GM18951 (cell line): ENCODE data around the gene KCND3.

Experiments
- POLR2A ChIP-seq: IDR thresholded peaks from 4 replicates; pipeline ENCODE4 v1.6.1; 2011; ENCODE audit warnings: mild to moderate bottlenecking; ENCODE audit not compliant: insufficient read length, insufficient read depth; ENCODE audit errors: extremely low read depth
- in situ Hi-C: fragments of 300-500 bp; cut with MboI; formaldehyde crosslinking; loops from one replicate; pipeline ENCODE4 v1.12.0; 2022; ENCODE audit warnings: low sequenced_read_pairs, mixed read lengths, inconsistent platforms; ENCODE audit not compliant: unreplicated experiment

The KCND3 gene

GRCh38 chr1:111989531-111990025 is at the start of gene KCND3:
KCND3 (minus strand) TSS chr1:111989668.
- in situ Hi-C loops = no loop called here
- no peak for TF ChIP-seq POLR2A

DNA sequence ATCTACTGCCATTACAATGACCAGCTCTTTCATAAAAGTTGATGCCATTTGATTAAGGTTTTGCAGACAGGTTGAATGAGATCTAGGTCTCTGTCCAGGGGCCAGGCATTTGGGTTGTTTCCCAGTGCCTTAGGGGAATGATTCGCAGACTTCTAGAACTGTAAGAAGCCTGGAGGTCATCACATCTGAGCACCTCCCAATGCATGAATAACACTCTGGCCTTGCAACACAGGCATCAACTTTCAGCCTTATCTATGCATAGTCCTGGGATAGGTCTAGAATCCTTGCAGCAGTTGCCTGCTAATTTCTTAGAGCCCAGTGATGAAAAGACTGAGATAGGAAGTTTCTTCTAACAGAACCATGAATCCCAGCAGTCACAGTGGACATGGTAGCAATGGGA is 44.8 kb upstream of the KCND3 start:
- no peak for TF ChIP-seq POLR2A

DNA sequence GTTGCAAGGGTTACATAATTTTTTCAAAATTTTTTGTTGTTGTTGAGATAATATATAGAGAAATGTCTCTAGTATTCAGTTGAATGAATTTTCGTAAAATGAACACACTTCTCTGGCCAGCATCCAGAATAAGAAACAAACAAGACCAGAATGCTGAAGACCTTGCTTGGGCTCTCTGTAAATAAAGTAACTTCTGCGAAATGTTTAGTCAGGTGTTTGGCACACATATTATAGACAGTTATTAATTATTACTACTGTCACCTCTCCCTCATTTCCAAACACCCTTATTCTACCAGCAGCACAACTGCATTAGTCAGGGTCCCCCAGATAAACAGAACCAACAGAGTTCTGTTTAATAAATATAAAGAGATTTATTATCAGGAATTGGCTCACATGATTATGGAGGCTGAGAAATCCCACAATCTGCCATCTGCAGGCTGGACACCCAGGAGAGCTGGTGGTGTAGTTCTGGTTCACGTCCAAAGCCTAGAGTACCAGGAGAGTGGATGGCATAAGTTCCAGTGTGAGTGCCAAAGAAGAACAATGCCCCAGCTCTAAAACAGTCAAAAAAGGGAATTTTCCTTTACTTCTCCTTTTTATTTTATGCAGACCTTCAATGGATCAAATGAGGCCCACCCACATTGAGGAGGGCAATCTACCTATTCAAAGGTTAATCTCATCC is 44.1 kb upstream of the KCND3 start:
- no peak for TF ChIP-seq POLR2A
- in situ Hi-C loops = no loop called here

More for the DNA sequence above, 44.8 kb upstream of the KCND3 start:
- in situ Hi-C loops = no loop called here

- TF ChIP-seq POLR2A = no peak
- in situ Hi-C loops = no loop called here
These were observed 40.7 kb upstream of the KCND3 start for GRCh38 chr1:112030157-112030556.

GRCh38 chr1:112027696-112028095 is 38.2 kb upstream of the KCND3 start:
- in situ Hi-C loops = no loop called here
- TF ChIP-seq POLR2A = no peak

DNA sequence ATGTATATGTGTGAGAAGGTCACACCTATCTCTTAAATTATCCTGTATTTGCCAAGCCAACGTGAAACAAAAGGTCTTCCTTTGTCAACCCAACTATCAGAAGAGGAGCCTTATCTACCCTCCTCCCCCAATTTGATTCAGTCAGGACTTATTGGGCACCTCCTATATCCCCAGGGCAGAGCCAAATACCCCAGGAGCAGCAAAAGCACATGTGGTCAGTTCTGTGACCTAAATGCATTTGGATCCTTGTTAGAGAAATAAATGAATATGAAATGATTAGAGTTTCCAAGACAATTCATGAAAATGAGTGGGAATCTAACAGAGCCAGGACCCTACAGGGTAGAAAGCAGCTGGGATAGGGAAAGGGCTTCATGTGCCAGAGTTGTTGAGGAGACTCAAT is 37.0 kb upstream of the KCND3 start:
- no peak for TF ChIP-seq POLR2A

DNA sequence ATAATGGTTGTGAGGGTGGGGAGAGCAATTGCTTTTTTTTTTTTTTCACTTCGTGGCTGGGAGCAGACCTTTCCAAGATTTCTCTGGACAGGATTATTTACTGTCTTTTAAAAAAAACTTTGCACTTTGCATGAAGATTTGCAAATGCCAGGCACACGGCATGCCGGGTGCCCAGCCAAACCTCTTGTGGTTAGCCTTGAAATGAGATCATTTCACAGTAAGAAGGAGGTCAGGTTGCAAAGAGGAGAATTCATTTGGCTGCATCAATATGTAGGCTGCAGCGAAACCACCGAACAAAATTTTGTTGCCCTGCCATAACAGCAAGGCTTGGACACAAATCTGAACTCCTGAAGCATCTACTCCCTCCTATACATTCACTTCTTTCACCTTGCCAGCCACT is 36.5 kb upstream of the KCND3 start:
- no peak for TF ChIP-seq POLR2A
- in situ Hi-C loops = no loop called here

More for the DNA sequence above, 37.0 kb upstream of the KCND3 start:
- in situ Hi-C loops = no loop called here

- in situ Hi-C loops = no loop called here
- TF ChIP-seq POLR2A = no peak
These were observed 31.8 kb upstream of the KCND3 start for GRCh38 chr1:112021263-112021662.

DNA sequence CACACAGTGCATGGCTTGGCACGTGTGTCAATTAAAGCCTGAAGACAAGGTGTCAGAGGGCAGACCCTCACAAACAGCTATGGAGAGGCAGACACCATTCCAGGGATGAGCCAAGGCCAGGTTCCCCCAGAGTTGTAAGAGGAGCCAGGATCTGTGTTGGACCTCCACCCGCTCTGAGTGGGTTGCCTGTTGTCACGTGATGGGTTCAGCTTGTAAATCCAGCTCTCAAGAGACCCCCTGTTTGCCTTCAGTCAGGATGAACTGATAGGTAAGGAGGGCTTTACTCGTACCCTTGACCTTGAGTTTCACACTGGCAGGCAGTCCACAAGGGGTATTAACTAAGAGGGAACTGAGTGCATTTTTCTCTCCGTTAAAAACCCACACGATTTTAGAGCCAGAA is 27.7 kb upstream of the KCND3 start:
- in situ Hi-C loops = no loop called here
- TF ChIP-seq POLR2A = no peak

DNA sequence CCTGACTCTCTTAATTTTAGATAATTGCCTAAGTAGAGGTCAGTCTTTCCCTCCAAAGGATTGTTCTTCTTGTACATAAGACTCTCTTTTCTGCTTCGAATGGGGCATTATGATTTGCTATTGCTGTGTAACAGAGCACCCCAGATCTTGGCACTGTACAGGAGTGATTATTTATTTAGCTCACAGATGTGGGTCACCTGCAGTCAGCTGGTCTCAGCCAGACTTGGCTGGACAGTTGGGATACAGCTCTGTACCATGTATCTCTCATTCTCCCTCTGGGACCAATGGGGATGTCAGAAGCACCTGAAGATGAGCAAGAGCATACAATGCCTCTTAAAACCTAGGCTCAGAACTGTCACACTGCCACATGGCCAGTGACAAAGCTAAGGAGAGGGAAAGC is 23.4 kb upstream of the KCND3 start:
- in situ Hi-C loops = no loop called here
- TF ChIP-seq POLR2A = no peak

- in situ Hi-C loops = no loop called here
- TF ChIP-seq POLR2A = no peak
These were observed 21.7 kb upstream of the KCND3 start for GRCh38 chr1:112011202-112011601.

- TF ChIP-seq POLR2A = no peak
- in situ Hi-C loops = no loop called here
These were observed 17.7 kb upstream of the KCND3 start for GRCh38 chr1:112007169-112007568.

DNA sequence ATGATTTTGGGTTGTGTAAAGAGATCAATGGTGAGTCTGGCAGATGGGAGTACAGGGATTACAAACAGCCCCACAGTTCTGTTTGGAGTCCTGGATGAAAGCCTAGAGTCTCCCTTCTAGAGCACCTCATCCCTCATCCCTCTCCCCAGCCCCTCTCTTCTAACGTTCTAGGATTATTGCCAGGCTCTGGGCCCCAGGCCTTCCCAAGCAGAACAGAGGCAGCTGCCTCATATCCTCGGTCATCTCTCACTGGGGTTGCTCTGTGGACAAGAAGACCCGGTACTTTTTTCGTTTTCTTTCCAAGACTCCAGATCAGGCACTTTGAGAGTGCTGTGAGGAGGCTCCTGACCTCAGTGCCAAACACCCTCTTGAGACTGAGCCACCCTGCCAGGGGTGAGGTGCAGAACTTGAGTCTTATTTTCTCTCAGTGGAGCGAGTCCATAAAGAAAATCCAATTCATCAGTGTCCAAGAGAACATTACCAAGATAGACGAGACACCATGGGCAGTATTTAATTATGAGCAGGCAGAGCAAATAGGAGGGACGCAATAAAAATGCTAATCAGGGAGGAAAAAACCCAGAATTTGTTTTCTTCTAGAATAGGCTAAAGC is 17.1 kb upstream of the KCND3 start:
- no peak for TF ChIP-seq POLR2A
- in situ Hi-C loops = no loop called here

DNA sequence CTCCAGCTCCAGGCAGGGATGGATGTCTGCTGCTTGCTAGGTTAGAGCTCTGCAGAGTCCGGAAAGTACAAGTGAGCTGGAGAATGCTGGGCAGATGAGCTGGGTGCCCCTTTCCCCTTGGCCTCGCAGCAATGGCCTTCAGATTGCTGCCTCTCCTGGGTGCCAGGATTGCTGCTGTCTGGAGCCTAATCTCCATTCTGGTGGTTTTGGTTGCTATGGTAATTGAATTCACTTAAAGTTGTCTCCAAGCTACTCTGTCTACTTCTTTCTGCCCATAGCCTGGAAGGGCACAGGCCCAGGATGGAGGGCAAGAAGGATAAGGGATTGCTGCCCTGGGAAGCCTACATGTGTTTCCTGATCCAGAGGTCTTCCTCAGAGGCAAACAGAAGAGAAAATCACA is 14.6 kb upstream of the KCND3 start:
- no peak for TF ChIP-seq POLR2A
- in situ Hi-C loops = no loop called here
